GM21528 (cell line): ENCODE data around the gene PTPRB.

Experiments used
- ATAC-seq: cut with Tn5 transposase; IDR thresholded peaks from one replicate; pipeline ENCODE4 v1.9.1; 2021; ENCODE audit warnings: mild to moderate bottlenecking, moderate library complexity; ENCODE audit not compliant: unreplicated experiment, low FRiP score

The PTPRB gene

DNA sequence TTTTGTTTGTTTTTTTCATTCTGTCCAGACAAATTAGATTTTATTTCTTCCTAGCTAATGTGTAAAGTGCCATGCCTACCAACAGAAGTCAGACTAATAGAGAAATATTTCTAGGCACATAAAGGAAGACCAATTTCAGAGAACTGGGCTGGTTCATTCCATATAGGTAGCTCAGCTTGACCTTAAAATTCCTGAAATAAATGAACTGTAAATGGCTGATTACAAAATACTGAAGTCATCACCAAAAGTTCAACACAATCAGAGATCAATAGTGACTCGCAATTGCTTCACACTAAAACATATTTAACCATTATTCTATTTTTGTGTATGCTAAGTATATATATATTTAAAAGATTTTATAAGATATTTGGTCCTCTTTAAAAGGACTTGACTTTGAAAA, 34.2 kb downstream of the PTPRB start:
- no peak for ATAC-seq

DNA sequence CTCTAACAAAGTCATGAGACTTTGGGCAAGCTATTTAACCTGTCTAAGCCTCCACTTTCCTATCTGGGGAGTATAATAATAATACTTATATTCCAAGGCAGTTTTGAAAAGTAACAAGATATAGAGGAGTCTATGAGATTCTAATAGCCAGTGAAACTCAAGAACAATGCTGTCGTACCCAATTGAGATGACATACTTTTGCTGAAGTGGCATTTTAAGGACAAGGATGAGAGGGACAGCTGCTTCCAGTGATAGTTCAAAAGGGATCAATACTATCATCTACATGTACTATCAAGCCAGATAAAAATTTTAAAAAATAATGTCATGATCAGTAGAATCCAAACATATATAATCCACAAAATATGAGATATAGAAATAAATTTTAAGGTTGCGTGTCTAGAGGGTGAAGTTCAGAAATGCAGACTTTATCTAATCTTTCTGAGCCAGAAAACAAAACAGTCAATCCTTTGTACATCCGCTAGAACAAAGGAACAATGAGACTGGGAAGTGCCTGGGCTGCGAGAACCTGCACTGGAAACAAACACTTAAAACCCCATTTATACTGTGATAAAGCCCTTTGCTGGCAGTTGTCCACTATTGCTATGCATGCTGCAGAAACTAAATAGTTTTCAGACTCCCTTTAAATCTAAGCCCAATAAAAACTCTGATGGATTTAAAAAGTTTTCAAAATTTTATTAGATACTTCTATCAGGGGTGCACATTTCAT, 38.6 kb downstream of the PTPRB start:
- ATAC-seq, result no peak

DNA sequence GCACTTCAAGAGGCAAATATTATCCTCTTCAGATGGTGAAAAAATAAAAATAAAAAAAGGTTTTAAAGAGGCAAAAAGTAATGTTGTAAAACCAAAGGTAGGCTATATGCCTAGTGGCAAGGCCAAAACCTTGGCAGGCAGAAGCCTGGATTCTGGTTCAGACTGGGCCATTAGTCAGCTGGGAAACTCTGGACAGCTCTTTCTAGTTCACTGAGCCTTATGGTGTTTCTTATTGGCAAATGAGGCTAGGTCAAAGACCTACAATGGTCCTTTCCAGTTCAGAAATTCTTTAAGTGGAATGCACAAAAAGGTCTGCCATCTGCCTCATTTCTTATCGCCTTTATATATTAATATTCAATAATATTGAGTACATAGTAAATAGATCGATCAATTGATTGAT, 44.6 kb downstream of the PTPRB start:
- no peak for ATAC-seq

DNA sequence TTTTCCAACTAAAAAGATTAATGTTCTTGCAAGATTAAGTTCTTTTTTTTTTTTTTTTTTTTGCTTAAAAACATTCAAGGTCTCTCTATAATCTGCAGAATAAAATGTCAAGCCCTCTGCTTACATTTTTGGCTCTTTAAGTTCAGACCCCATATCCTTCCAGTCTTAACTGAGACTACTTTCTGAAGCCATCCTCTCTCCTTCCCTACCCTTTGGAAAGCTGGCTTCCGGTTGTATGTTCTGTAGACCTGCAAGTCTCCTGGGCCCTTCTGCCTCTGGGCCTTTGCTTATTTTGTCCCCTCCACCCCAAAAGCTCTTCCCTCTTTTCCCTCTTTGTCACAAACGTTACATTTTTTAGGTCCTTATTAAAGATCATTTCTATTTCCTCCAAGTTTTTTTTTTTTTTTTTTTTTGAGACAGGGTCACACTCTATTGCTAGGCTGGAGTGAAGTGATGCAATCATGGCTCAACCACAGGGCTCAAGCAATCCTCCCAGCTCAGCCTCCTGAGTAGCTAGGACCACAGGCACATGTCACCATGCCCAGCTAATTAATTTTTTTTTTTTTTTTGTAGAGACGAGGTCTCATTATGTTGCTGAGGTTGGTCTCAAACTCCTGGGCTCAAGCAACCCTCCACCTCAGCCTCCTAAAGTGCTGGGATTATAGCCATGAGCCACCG, 46.5 kb downstream of the PTPRB start:
- no peak for ATAC-seq

DNA sequence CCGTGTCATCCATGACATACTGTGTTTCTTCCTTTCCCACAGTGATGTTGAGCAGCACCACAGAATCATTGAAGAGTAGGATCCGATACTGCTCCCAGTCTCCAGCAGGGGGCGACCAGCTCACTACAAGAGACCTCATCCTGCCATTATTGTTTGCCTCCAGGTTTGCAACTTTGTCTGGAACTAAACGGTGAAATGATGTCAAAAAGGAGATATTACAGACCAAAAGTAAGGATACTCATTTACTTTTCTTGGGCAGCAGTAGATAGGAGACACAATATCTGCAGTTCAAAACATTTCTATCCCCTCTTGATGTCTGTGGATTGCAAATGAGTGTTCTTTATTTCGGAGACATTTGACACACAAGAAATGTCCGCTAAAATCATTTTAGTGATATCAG, 47.2 kb downstream of the PTPRB start:
- no peak for ATAC-seq

DNA sequence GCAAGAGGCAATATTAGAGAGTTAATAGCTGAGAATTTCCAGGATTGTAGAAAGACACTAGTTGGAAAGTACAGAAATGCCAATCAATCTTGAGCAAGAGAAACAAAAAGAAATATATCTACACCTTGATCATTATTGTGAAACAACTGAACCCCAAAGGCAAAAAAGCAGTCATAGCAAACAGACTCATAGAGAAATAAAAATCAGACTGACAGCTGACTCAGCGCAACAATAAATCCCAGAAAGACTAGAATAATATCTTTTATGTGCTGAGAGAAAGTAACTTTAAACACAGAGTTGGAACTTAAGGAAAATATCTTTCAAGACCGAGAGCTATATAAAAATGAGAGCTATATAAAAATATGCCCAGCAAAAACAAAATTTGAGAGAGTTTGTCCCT, 52.9 kb downstream of the PTPRB start:
- ATAC-seq, result no peak

DNA sequence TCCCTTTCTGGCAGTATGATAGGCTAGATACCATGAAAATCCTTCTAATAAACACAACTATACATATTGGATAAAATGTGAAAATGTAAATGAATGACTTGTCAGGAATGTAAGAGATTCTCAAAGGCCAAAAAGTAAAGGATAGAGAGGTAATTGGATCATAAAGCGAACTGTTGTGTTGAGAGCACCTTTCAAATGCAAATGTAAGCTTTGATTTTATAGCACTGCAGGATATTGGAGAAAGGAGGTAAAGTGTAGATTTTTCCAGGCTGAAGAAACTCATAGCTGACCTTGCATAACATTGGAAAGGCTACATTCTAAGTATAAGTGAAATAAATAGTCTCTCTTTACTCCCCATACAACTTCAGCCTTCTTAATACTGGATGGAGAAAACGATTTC, 54.0 kb downstream of the PTPRB start:
- no peak for ATAC-seq

DNA sequence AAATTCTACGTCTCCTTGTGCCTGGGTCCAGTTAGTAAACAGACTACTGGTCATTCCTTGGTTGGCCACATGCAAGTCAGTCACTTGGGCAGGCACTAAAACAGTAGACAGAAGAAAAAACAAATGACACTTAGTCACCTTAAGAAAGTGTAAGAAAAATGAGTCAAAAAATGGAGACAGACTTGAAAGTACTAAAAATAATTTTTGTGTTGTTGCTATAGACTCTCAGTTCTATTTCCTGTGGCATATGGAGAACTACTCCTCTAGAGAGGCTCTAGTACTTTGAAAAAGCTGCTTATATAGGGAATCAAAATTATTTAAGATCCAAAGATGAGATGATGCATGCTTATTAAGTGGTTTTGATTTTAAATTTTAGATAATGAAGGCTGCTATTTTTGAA, 56.0 kb downstream of the PTPRB start:
- ATAC-seq, result no peak

DNA sequence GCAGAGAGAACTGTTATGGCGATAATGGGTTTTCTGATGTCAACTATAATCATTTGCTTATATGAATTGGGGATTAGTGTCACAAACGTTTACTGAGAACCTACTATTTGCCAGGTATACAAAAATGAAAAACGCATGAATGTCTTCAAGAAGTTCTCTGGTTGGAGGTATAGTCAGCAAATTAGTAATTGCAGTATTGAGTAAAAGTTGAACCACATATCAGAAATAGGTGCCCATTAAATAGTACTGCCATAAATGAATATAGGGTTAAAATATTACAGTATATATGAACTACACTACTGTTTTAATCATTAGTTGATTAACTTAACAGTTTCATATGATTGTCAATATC, 60.0 kb downstream of the PTPRB start:
- no peak for ATAC-seq

DNA sequence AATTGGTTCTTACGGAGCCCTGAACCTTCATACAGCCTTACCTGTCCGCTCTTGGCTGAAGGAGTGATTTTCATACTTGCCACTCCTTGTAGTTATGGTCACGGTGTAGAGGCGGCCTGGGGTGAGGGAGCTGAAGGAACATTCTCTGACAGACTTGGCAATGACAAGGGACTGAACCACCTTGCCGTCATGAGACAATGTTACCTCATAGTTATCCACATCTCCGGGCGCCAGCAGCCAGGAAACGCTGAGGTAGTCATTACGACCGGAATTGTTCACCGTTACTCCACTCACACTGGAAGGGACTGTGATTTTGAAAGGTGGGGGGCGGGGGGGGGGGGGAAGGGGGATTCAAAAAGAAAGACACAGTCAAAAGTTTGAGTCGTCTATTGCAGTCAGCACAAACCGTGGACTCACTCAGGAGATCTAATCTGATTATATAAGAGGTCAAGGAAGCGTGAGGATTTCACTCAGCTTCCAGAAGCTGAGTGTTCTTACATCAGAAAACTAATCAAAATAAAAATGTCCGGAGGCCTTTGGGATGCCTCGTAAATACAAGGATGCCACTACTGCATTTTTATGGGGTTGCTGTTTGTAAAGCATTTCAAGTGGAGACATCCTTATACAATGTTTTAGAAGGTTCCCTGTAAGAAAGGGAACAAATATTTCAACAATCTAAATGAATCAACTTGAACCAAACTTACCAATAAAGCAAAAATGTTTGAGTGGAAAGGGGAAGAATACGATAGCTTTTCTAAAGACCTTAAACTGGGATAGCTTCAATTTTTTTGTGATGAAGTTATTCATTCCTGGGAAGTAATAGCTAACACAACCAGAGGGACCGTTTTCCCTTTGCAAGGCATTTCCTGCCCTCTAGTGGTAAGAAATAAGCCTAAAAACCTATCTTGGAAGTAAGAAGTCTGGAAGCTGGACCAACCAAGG, 60.6 kb downstream of the PTPRB start:
- ATAC-seq, result no peak

DNA sequence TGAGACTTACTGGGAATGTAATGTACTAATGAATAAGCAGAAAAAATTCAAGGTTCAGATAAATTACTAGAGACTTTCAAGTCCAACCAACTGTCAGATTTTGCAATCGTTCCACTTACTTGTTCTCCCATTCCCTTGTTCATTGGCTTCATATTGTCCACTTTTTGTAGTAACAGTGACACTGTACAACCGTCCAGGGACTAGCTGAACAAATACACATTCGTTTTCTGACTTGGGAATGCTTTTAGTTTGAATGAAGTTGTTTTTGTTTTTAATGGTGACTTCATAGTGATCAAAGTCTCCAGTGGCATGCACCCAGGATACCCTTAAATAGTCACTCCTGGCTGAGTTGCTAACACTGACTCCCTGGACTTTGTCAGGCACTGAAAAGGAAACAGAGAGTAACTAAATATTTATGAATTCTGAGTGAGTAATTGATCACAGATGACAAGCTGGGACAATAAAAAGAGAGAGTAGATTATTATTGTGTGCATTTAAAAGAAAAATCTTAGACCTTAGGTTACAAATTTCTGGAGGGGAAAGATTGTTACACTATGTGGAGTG, 65.4 kb downstream of the PTPRB start:
- no peak for ATAC-seq

DNA sequence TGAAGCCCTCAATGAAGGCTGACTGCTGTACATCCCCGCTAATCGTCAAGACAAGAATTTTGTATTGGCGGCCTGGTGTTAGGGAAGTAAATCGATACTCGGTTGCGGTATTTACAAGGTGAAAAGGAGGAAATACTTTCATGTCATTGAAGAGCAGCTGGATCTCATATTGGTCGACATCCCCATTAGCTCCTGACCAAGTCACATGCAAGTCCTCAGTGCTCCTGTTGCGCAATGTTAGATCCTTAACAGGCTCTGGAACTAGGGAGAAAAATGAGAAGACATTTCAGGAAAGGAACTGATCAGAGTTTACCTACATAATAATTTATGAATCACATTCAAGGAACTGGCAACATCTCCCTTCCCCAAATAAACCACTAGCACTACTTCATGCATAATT, 66.2 kb downstream of the PTPRB start:
- no peak for ATAC-seq

DNA sequence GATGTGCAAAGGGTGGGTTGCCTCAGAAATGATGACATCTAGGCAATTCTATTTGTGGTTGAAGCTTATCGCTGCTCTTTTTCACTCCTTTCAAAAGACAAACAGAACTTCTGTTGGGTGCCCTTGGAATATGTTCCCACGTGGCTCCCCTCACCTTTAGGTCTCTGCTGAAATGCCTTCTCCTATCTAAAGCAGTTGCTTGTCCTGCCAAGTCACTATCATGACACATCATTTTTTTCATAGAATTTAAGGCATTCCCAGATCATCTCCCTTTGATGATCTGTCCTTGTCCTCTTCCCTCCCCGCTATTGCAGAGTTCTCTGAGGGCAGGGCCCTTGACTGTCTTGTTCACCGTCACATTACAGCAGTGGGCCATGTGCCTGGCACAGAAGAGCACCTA, 75.7 kb downstream of the PTPRB start:
- no peak for ATAC-seq

DNA sequence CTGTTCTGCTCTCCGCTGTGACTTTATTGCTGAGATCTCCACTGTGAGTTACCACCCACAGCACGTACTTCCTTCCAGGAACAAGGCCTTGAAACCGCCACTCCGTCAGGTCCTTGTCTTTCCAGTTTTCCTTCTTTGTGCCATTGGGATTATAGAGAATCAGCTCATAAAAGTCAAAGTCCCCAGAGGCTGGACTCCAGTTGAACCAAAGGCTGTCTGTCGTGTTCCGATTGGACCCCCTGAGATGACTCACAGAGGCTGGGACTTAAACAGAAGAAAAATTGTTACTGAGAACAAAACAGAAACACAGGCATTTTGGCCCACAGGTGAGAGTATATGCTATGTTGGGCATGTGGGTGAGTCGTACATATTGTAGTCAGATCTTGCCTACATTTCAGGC, 76.6 kb downstream of the PTPRB start:
- no peak for ATAC-seq

DNA sequence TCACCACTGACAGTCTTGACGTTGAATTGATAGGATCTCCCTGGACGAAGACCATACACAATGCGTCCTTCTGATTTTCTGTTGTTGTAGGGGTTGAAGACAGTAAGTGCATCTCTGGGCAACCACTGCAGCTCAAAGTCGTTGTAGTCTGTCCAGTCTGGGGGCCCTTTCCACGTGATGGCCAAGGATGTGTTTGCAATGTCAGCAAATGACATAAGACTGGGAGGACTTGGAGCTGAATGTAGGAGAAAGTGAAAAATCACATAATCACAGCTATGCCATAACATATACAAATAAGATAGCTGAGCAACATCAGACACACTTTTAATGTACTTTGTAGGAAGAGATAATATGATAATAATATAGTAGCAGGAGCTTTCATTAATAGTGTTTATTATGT, 77.8 kb downstream of the PTPRB start:
- ATAC-seq, result no peak

DNA sequence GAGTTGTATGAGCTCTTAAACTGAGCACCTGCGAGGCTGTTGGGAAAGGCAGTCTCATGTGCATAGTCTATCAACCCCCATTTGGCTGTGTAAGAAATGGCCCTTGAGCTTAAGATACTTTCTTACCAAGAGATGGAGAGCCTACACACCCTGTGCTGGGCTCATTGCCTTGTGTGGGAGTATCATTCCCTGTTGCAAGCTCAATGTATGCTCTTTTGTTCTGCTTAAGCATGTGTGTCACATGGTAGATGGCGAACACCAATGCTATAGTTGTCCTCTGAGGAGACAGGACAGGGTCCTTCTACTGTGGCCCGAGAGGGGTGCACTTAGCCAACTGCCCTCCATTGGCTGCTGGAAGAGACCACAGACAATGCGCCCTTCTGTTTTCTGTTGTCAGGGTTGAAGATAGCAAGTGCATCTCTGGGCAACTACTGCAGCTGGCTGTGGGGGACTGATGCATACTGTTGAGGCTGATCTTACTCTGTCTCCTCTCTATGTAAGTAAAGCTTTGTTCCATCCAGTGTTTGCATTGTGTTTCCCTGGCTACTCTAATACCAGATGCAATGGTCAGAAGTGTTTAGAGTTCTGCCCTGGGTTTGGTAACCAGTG, 79.5 kb downstream of the PTPRB start:
- no peak for ATAC-seq

DNA sequence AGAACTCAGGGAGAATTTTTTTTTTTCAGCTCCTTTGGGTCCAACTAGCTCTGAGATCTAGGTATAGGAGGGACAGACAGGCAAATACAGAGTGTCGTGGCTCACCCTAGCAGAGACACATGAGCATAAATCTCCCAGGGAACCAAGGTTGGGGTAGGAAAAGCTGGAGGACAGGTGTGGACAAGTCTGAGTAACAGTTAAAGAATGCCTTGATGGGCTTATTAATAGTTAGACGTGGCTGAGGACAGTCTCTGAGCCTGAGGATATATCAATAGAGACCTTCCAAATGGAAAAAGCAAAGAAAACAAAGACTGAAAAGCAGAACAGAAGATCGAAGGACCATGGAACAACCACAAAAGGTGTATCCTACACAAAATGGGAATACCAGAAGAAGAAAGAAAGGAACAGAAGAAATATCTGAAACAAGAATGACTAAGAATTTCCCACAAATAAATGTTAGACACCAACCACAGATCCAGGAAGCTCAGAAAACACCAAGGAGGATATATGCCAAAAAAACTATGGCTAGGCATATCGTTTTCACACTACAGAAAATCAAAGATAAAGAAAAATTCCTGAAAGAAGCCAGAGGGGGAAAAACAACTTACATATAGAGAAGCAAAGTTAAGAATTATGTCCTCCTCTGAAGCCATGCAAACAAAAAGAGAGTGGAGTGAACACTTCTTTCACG, 80.9 kb downstream of the PTPRB start:
- no peak for ATAC-seq

DNA sequence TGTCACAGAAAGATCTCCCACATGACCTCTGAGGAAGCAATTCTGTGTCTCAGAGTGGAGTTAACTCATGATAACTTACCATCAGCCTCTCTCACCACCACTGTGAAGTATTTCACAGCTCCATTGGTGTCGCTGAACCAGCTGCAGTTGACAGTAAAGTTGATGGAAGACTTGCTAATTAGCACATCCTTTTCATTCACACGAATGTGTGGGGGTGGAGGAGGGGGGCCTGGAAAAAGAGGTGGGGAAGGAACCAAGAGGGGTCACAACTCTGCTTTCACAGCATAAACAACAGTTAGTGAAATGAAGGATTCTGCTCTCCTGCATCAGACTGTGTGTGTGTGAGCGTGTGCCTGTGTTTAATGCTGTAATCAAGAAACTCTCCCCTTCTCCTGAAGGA, 82.1 kb downstream of the PTPRB start:
- no peak for ATAC-seq

DNA sequence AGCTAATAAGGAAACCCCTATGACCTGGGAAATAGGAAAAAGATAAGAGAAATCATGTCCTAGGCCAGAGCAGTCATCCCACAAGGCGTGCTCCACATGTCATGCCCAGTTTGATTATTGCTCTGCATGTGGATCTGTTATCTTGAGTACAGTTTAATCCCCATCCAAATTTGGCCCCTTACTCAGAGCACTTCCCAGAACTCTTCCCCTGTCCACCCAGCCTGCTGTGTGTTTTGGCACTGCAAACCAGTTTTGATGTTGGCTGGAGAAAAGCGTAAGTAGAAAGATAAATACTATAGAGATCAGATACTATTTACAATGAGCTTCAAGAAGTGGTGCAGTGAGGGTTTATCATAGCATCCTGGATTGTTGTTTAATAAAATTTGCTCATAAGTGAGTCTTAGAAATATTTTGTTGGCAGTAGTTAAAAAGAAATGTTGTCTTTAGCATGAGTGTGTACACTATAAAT, 83.8 kb downstream of the PTPRB start:
- no peak for ATAC-seq

DNA sequence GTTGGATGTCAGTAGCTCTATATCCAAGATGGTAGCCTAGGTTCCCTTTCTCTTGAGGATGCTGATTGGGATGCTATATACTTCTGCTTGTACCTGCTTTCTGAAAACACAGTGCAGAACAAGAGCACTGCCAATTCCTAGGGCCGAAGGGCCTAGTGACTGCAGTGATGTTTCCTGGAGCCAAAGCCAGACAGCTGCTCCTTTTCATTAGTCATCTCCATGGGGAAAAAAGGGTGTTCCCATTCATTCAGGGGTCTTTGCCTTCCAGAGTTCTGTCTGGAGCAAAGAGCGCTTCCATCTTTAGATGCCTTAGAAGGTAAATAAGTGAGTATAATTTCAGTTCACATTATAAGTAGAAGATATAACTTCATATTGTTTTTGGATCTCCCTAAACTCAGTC, 85.5 kb downstream of the PTPRB start:
- ATAC-seq, result no peak
